Neutrophil (primary cell): ENCODE results near the gene ECSIT.
A peak's percentile ranks its signal among the peaks of the same experiment; 100 is the strongest.
"Not testable (repeated sequence)": the region's sequence is repeated elsewhere in the genome, so short reads cannot be mapped to it uniquely, and the experiment has no call there.

Experiments
- H3K27ac ChIP-seq: fragments of 200-600 bp; sonication (generic); 2 replicates; pipeline ENCODE4 v1.5.1; 2016; ENCODE audit warnings: mild to moderate bottlenecking, moderate library complexity
- H3K27me3 ChIP-seq: fragments of 200-600 bp; sonication (generic); 2 replicates; pipeline ENCODE4 v1.6.0; 2016; ENCODE audit warnings: mild to moderate bottlenecking
- H3K36me3 ChIP-seq: fragments of 200-600 bp; sonication (generic); 2 replicates; pipeline ENCODE4 v1.5.1; 2017
- H3K4me1 ChIP-seq, 2 experiments: fragments of 200-600 bp in 1 of 2; sonication (generic) in 1 of 2; 1 replicate in 1 of 2; 2 replicates in 1 of 2; pipeline versions ENCODE4 v1.5.1 to v1.6.1; 2013 to 2016; ENCODE audit warnings: low read depth in 1 of 2, low read length in 1 of 2, mild to moderate bottlenecking in 1 of 2, moderate library complexity in 1 of 2; ENCODE audit not compliant: control insufficient read depth in 1 of 2, insufficient read depth in 1 of 2
- H3K4me3 ChIP-seq, 2 experiments: fragments of 200-600 bp in 1 of 2; sonication (generic) in 1 of 2; 1 replicate in 1 of 2; 2 replicates in 1 of 2; pipeline ENCODE4 v1.5.1; 2013 to 2016; ENCODE audit warnings: low read depth in 1 of 2, low read length in 1 of 2, mild to moderate bottlenecking in 1 of 2, moderate library complexity in 1 of 2
- H3K9me3 ChIP-seq: fragments of 200-600 bp; sonication (generic); 2 replicates; pipeline ENCODE4 v1.5.1; 2016
- CTCF ChIP-seq: fragments of 200-600 bp; sonication (generic); IDR thresholded peaks from 2 replicates; pipeline ENCODE4 v1.5.1; 2016; ENCODE audit warnings: antibody characterized with exemption

The ECSIT gene

GRCh38 chr19:11460207-11460606 lies 68.7 kb downstream of the ECSIT start:
- H3K4me1 ChIP-seq, result no peaks in the 10 kb centered on the region
- no peak overlapping the region for H3K27ac ChIP-seq
- TF ChIP-seq CTCF, result peak; percentile 18
- peaks cover 33% of the 10 kb centered on the region for H3K27me3 ChIP-seq
- no peaks in the 10 kb centered on the region for H3K9me3 ChIP-seq
- H3K4me3 ChIP-seq, result no peak overlapping the region
- H3K36me3 ChIP-seq, result no peaks in the 10 kb centered on the region

GRCh38 chr19:11458912-11459311 lies 70.0 kb downstream of the ECSIT start:
- not testable (repeated sequence) for H3K27ac ChIP-seq, H3K36me3 ChIP-seq, H3K4me3 ChIP-seq, H3K4me1 ChIP-seq, H3K9me3 ChIP-seq
- peaks cover 43% of the 10 kb centered on the region for H3K27me3 ChIP-seq

- no peaks in the 10 kb centered on the region for H3K4me1 ChIP-seq
- H3K27ac ChIP-seq, result no peak overlapping the region
- no peaks in the 10 kb centered on the region for H3K9me3 ChIP-seq
- peaks cover 47% of the 10 kb centered on the region for H3K27me3 ChIP-seq
- no peak overlapping the region for H3K4me3 ChIP-seq
- H3K36me3 ChIP-seq, result no peaks in the 10 kb centered on the region
- TF ChIP-seq CTCF, result no peak
Observed at GRCh38 chr19:11458236-11458900, 70.6 kb downstream of the ECSIT start.

GRCh38 chr19:11457831-11458230 lies 71.1 kb downstream of the ECSIT start:
- H3K27ac ChIP-seq, result no peak overlapping the region
- H3K36me3 ChIP-seq, result no peaks in the 10 kb centered on the region
- no peaks in the 10 kb centered on the region for H3K9me3 ChIP-seq
- H3K4me3 ChIP-seq, result no peak overlapping the region
- TF ChIP-seq CTCF, result no peak
- H3K27me3 ChIP-seq, result peaks cover 53% of the 10 kb centered on the region
- no peaks in the 10 kb centered on the region for H3K4me1 ChIP-seq

GRCh38 chr19:11457115-11457514 lies 71.8 kb downstream of the ECSIT start:
- no peak for TF ChIP-seq CTCF
- H3K9me3 ChIP-seq, result no peaks in the 10 kb centered on the region

GRCh38 chr19:11456659-11457058 lies 72.3 kb downstream of the ECSIT start:
- Histone ChIP-seq H3K9me3 (no peaks in the 10 kb centered on the region), H3K4me1 (no peaks in the 10 kb centered on the region), H3K4me3 (no peak overlapping the region), H3K27ac (no peak overlapping the region), H3K36me3 (no peaks in the 10 kb centered on the region), H3K27me3 (peaks cover 62% of the 10 kb centered on the region)
- TF ChIP-seq CTCF, result no peak

More at GRCh38 chr19:11457115-11457514, 71.8 kb downstream of the ECSIT start:
- Histone ChIP-seq H3K27me3 (peaks cover 57% of the 10 kb centered on the region), H3K4me3 (no peak overlapping the region), H3K27ac (no peak overlapping the region), H3K36me3 (no peaks in the 10 kb centered on the region), H3K4me1 (no peaks in the 10 kb centered on the region)
